SH-SY5Y (cell line): ENCODE data around the gene PGA5.

Experiments
- GATA2 ChIP-seq: IDR thresholded peaks from 2 replicates; pipeline ENCODE4 v1.6.1; 2011; ENCODE audit warnings: mild to moderate bottlenecking, low read depth, low read length
- GATA3 ChIP-seq: IDR thresholded peaks from 2 replicates; pipeline ENCODE4 v1.6.1; 2011; ENCODE audit warnings: low read depth, mild to moderate bottlenecking, low read length, moderate library complexity

- TF ChIP-seq GATA3: no peak
- no peak for TF ChIP-seq GATA2
These were observed 50.1 kb downstream of the PGA5 start for GRCh38 chr11:61290905-61291690.
